Uterus (tissue), 2 donors: ENCODE data around the gene KIRREL2.

Experiments used
- CTCF ChIP-seq, 4 experiments: fragments of 200-600 bp in 2 of 4; fragments of 450-650 bp in 2 of 4; sonication (generic) in 2 of 4; IDR thresholded peaks; one replicate each; pipeline ENCODE4 v1.5.1; 2016 to 2019; ENCODE audit warnings: antibody characterized with exemption in 4 of 4, mild to moderate bottlenecking in 2 of 4, moderate library complexity in 1 of 4
- POLR2A ChIP-seq, 2 donors: fragments of 450-650 bp; IDR thresholded peaks; one replicate each; pipeline ENCODE4 v1.6.1; 2016; ENCODE audit warnings: antibody characterized with exemption in 2 of 2, mild to moderate bottlenecking in 1 of 2, moderate library complexity in 1 of 2

GRCh38 chr19:35845215-35846037 is 11.3 kb upstream of the KIRREL2 start:
- TF ChIP-seq CTCF (IDR thresholded peaks at IDR 0.05): no peak
- TF ChIP-seq POLR2A (IDR thresholded peaks at IDR 0.05): no peak
